ENCODE results near the gene SUCLG2.

SUCLG2 gene

DNA sequence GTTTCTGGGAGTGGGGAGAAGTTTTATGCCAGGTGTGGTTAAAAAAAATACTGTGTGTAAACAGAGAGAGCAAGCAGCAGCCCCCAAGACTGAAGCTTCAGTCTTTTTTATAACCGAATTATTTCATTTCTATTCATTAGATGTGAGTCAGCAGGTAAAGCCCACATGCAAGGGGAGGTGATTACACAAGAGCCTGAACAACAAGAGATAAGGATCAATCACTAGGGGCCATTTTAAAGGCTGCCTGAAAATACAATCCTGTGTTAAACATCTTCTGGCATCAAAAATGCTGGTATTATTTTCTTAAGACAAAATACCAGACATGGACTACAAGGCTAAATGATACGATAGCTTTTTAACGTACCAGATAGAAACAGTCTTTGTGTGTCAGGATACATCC lies 217.3 kb downstream of the SUCLG2 start:
- DNase-seq, result no peak

DNA sequence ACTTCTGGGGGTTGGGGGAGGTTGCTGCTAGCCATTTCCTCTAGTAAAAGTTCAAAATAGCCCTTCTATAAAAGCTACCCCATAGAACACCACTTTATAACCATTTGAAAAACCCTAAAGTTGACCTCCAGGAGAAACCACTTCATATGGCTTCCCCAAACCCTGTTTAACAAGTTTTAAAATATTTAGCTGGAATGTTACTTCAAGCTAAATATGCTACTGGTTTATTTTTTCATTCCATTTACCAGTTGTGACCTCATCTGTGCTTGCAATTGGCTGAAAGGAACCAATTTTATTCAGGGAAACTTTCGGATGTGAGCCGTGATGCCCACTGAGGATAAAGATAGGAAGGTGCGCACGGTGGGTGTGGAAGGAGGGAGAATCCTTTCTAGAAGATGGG lies 221.3 kb downstream of the SUCLG2 start:
- no peak for DNase-seq

DNA sequence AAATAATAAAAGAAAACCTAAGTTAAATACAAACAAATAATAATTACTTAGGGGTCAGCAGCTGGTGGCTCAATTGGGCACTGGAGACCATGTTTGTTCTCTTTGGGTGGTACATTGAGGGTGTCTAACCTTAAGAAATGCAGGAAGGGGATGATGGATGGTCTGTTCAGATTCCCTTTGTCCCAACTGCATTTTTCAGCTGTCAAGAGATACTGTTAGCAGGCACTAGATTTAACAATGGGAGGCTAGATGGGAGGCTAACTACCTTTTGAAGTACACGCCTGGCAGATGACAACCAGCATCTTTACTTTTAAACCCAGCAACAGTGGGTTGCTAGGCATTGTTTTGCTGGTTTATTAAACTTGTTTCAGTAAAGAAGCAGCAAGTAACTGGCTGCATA lies 222.5 kb downstream of the SUCLG2 start:
- DNase-seq, result no peak

DNA sequence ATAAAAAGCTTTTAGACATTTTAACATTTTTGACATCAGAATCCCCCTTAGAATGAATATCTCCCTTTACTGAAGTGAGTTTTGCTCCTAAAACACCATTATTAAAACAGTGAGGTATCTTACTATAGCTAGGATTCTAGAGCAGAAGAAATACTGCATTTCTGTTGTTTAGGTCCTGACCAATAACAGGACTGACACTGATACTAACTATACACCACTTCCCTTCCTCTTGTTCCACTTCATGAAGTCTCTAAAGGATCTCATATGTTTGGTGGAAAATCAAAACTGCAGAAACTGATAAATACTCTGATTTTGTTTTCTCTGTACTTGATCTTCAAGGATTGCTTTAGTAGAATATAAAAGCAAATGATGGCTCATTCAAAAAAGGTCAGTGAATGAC lies 230.7 kb downstream of the SUCLG2 start:
- DNase-seq, result no peak

DNA sequence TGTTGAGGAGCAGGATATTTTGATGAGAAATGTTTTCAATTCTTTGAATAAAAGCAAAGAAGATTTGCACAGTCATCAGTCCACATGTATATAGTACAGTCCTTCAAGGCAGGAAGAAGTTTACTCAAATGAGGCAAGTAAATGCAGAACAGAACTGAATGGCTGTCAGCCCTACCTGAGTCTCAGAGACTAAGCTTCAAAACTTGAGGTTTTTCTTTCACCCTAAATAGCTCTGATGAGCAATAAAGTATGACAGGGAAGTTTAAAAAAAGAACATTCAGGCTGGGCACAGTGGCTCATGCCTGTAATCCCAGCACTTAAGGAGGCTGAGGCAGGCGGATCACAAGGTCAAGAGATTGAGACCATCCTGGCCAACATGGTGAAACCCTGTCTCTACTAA lies 232.5 kb downstream of the SUCLG2 start:
- DNase-seq, result no peak

DNA sequence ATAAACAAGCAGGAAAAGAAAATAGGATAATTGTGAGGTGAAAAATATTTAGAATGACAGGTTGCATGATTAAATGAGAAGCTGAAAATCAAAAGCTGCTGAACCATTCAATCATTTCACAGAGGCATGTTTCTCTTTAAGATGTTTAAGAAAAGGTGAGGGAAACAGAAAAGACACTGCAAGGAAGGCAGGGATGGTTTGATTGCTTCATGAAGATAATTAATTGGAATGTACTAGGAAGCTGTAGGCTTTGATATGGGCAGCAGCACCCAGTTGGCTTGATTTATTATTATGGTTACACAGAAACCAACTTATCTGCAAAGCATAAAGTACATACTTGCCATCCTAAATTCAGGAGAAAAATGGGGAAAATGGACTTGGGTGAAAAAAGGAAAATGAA lies 234.6 kb downstream of the SUCLG2 start:
- DNase-seq, result no peak

DNA sequence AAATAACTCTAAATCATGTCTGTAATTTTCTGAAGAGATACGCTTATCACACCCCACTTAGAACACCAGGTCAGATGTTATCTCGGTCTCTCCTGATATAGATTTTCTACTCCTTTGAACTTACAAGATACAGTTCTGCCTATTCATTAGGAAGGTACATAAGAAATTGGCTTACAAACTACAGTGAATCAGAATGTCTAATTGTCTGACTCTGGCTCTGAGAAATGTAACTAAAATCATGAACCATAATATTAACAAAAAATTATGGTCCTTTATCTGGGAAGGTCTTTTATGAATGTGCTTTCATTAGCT lies 235.2 kb downstream of the SUCLG2 start:
- no peak for DNase-seq

DNA sequence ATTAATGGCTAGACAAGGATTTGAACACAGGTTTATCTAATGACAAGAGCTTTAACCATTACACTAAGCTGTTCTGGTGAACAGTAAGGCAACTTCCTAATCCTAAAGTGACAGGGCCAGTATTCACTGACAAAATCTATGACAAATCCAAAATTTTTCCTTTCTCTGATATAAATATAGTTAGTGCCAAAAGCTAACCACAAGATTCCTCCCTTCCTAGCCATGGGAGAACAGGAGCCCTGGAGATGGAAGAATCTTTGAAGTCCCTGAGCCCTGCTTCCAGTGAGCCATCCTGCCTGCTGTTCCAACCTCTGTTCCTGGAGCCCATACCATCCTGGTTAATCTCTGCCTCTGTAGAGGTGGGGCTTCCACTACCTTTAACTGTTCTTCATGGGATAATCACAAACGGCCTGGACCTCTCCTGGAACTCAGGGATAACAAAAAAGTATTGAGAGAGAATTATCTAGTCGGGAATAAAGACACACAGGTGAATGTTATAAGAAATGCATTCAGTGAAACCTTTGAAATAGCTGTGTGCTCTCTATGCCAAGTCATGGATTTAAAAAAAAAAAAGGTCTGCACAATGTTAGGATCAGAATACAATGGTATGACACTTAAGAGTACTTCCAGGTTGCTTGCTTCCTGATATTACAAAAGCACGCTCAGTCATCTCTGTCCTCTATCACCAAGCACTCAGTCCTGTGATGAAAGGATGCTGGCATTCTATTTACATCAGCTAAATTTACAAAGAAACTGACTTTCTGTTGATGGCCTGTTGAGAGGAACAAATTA lies 235.8 kb downstream of the SUCLG2 start:
- DNase-seq, result no peak

DNA sequence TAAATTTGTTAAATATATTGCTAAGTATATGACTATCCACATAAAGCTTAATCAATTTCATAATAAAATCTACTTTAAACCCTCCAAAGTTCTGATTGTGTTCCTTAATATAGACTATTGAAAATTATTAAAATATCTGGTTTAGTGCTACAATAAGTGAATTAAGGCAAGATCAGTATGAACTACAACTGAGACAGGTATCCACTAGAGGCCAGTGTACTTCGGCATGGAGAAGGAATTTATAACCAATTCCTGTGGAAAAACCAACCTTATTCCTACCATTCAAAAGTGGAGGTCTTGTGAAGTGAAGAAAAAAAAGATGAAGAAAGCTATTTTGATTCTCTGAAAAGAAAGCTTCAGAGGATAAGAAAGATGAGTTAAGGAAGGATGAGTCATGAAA lies 237.7 kb downstream of the SUCLG2 start:
- no peak for DNase-seq

DNA sequence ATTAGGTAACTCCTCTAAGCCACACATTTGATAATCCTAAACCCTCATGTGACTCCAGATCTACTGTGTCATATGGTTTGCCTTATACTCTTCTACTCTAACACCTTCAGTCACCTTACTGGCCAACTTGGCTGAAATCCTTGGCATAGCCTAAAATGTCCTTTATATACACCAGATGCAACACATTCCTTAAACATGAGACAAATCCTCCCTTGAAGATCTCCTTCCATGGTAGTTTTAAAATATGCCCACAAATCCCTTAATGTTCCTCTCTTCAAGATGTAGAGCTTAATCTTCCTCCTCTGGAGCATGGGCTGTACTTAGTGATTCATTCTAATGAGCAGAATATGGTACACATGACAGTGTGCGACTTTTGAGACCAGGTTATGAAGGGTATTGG lies 238.9 kb downstream of the SUCLG2 start:
- no peak for DNase-seq

DNA sequence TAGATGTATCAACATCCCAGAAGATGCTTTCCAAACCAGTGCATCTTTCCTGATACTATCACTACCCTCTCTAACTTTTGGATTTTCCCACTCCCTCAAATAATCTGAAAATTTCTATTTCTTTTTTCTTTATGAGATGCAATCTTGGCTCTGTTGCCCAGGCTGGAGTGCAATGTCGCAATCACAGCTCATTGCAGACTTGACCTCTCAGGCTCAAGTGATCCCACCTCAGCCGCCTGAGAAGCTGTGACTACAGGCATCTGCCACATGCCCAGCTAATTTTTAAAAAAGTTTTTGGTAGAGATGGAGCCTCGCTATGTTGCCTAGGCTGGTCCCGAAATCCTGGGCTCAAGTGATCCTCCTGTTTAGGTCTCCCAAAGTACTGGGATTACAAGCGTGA lies 239.7 kb downstream of the SUCLG2 start:
- no peak for DNase-seq

DNA sequence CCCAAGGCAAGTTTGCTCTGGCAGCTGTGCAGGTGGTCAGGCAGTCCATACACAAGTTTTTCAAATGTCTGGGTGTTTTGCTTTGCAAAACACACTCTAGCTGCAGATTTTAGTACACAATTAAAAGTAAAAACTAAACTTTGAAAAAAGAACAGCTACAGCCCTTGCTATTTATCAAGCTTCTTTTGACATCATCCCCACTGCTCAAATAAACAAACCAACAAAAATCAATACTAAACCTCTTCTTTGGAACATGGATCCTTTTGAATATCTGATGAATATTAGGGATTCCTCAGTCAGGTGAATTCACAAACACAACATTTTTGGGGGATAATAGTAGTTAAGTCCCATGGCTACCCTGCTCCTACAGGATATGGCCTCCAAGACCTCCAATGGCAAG lies 249.2 kb downstream of the SUCLG2 start:
- no peak for DNase-seq

DNA sequence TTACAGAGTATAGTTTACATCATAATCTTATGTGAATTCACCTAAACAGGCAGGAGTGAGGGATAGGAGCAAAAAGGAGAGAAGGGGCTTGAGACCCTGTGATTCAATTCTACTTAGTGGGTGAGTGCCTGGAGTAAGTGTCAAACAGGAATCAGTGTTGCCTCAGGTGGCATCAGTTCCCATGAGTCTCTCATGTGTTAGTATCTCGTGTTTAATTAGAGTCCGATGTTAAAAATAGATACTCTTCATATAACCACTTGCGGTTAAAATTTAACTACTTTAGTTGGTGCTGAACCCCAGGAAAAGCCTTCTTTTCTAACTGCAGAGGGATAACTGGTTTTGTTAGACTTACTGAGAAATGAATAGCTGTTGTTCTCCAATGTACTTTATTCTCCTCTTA lies 251.5 kb downstream of the SUCLG2 start:
- peak; percentile 26 for DNase-seq

DNA sequence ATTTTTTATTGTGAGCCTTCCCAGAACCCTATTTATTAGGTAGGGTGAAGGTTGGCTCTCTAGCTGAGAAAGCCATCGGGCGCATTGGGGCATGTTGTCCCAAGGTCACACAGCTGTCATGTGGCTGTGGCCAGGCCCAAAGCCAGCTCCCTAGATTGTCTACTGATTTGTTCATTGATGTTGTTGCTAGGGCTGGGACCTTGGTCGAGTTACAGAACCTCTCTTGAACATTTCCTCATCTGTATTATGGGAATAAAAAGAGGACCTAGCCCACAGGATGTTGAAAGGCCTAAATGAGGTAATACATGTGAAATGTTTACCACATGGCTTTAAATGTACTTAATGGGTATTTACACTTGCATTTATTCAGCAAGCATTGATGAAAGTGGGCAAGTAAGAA lies 252.5 kb downstream of the SUCLG2 start:
- peak; percentile 0 for DNase-seq

DNA sequence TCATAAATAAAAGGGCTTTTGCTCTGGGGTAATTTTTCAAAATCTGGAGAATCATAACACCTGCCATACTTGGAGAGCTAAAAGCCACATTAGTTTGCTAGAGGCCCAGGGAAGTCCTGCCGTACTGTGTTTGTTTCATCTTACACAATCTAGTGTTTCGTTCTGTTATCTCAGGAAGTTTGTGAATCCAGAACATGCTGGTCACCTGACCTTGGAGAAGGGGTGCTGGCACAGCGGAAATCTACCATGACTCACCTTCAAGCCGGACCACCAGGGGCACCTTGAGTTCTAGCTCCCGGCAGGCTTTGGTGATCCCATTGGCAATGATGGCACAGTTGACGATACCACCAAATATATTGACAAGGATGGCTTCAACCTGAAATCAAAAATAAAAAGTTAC lies 253.9 kb downstream of the SUCLG2 start:
- DNase-seq, result no peak

DNA sequence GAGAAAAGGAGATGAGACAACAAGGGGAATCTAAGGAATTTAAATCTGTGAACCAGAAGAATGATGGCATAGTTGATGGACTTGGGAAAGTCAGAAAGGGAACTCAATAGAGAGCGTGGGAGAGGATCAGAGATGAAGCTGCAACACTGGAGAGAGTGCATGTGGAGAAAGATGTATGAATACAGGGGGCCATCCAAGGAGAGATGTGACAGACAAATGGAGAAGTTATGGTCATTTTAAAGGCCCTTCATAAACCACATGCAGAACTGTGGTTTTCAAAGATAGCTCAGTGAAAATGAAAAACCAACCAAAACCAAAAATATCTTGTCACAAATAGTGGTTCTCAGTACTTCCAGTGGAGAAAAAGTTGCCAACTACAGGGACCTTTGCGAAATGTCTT lies 265.2 kb downstream of the SUCLG2 start:
- DNase-seq, result no peak

DNA sequence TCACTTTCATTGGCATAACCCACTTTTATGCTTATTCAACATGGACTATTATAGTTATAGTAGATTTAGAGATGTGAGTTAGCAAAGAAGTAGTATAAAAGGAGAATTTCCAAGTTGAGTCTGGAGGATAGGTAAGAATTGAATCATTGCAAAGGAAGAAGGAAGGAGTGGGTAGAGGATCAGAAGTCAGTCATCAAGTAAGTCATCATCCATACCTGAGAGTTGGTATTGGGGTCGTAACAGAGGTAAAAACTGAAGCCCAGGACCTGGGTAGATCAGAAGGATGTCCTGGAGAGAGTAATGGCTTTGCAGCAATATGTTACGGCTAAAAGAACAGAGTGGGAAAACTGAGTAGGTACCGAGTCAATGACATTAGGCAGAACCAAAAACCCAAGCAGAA lies 265.7 kb downstream of the SUCLG2 start:
- DNase-seq, result no peak

DNA sequence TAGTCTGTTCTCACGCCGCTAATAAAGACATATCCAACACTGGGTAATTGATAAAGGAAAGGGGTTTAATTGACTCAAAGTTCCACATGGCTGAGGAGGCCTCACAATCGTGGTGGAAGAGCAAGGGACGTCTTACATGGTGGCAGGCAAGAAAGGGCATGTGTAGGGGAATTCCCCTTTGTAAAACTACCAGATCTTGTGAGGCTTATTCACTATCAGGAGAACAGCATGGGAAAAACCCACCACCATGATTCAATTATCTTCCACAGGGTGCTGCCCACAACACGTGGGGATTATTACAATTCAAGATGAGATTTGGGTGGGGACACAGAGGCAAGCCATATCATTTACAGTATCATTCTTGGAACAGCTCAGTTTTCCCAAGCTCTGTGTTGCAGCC lies 268.0 kb downstream of the SUCLG2 start:
- DNase-seq, result no peak

DNA sequence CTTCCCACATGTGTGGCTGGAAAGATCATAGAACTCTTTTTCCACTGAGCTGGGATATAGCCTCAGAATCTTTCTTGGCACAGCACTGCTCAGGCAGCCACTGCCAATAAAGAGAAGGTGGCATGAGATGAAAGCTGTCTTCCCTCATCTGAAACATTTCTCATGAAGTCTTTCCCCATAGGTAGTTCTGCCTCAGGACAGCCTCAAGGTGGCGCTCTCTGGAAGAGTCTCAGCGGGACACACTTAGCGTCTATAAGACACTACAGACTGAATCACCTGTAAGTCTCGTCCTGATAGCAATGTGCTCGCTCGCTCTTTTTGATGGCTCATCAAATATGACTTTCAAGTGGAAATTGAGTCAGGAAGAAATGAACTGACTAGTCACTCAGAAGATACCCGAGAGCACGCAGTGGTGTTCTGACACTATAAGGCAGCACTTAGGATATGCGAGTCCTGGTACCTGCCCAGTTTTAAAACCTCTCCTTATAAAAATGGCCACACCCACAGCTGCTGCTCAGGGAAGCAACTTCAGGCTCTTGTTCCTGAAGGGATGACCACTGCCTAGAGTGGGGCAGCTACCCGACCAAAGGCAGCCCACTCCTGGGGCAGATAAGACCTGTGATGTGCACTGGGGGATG lies 269.5 kb downstream of the SUCLG2 start:
- DNase-seq, result peak; percentile 61

DNA sequence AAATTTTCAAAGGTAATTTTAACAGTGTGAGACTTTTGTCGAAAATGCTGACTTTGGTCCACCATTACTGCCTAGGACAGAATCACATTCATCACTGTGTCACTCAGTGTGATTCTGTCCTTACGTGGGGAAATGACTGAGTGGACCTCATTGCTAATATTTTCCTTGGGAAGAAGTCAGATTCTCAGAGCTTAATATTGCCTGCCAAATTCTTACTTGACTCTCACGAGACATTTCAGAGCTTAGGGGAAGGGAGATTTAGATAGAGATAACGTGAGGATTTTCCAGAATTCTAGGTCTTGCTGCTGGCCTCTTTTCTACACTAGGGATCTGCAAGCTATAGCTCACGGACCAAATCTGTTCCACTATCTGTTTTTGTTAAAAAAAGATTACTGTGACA lies 270.4 kb downstream of the SUCLG2 start:
- DNase-seq, result no peak

DNA sequence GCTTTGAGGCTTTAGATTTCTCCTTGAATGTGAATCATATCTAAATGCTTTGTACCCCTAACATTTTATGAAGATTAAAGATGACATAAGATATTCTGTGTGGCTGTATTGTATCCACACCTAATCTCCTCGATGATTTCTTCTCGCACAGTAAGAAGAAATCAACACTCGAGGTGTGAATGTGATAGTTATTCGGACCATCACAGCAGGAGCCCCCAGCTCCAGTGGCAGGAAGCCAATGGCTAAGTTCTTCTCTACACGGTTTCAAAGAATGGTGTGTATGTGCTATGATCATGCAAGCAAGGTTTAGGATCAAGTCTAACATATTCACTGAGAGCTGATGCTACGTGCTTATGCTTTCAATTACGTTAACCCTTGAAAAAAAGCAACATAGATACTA lies 271.0 kb downstream of the SUCLG2 start:
- DNase-seq, result no peak

DNA sequence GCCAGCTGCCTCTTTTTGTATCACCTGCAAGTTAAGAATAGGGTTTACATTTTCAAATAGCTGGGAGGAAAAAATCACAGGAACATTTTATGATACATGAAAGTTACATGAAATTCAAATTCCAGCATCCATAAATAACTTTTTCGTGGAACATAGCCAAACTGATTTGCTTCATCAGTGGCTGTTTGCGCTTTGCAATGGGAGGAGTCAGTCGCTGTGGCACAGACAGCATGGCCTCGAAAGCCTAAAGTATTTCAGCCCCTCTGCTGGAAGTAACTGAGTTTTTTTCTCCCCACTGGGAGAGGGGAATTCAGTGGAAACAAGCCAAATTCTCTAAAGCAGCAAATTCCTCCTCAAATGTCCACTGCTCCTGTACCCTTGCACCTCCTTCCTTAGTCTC lies 271.9 kb downstream of the SUCLG2 start:
- DNase-seq, result no peak

DNA sequence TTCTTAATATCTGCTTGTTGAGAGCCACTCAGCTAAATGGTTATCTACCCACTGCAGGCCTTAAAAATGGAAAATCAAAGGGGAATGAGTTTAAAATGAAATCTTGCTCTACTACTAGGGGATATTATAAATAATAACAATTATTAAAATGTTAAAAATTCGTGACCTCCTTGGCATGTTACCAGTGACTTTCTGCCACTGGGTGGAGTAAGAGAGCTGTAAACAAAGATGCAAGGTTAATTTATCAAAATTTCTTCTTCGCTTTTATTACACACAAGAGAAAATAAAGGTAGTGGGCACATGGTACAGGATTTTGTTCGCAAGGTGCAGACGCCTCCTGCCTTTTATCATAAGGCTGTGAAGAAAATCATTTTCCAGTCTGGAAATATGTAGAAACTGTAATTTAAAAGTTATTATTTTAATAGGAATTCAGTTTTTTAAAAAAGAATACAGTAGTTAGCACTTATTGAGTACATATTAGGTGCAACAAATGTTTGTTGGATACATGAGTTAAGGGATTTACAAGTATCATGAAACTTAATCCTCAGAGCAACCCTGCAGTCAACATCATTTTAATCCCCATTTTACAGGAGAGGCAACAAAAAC lies 272.6 kb downstream of the SUCLG2 start:
- peak; percentile 21 for DNase-seq

DNA sequence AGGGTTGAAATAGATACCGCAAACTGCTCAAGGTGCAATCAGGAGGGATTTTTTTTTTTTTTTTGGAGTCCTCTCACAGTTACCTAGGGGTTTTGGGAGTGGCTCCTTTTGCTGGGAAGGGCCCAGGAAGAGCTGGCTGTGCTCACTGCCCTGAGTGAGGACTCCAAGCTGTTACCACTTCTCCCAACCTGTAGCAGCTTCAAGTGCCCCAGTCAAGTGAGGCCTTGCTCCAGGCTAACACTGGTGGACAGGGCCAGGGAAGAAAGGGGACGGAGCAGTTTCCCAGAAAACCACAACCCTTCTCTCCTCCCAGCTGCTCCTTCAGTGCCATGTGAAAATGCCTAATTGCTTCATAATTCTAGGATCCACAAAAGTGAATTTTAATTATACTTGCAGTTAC lies 274.3 kb downstream of the SUCLG2 start:
- no peak for DNase-seq

DNA sequence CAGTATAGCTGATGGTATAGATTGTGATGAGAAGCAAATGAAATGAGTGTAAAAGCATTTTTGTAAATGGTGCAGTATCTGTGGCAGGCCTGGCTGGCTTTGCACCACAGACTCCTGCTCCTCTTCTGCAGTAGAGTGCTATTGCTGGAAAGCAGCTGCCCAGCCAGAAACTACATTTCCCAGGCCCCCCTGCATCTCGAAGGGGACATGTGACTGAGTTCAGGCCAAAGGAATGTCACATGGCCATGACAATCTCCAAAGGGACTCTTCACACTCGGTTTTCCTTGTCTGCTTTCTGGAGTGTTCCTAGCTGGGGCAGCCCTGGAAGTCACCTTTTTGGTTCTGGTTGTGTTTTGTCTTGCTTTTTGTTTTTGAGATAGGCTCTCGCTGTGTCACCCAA lies 277.1 kb downstream of the SUCLG2 start:
- peak; percentile 1 for DNase-seq
